ENCODE results near the gene E2F2. TPM values are rescaled to one million over a fixed set of nuclear protein-coding genes. Genes with fewer than 3 reads are reported as not detected.

The E2F2 gene
- total RNA-seq, 2 donors from 2014 or later, result 8.2 to 32.9 TPM

DNA sequence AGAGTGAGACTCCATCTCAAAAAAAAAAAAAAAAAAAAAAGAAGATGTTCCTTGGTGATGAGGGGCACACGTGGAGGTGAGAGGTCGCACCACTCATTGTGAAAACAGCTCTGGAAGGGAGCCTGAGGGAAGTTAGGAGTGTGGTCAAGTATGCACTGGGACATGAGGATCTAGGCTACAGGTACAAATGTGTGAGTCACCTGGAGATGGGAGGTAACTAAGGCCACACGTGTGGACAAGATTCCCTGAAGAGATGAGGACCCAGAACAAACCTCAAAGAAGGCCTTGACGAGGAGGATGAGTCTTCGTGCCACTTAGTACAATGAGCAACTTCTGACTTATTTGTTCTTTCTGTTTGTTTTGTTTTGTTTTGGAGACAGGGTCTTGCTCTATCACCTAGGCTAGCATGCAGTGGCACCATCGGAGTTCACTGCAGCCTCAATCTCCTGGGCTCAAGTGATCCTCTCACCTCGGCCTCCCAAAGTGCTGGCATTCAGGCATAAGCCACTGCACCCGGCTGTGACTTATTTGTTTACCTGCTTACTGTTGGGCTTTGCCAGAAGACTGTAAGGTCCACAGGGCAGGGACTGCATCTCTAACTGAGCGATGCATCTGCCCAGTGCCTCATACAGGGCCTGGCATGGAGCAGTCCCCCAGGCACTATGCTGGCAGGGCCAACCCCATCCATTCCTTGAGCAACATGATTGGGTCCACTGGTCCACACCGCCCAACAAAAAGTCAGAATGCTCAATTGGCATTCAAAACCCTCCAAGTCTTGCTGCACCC lies 53.5 kb downstream of the E2F2 start:
- Histone ChIP-seq H3K4me3 (no peak overlapping the region), H3K36me3 (no peaks in the 10 kb centered on the region), H3K9ac (ENCODE audit: low read depth in 2 of 2, low read length in 2 of 2) (no peak overlapping the region), H3K27ac (no peak overlapping the region), H3K4me1 (no peaks in the 10 kb centered on the region), H3K27me3 (no peaks in the 10 kb centered on the region), H3K9me3 (no peaks in the 10 kb centered on the region)
- no peak for DNase-seq
- intact Hi-C loops (cut with DNase I), result no loop called here
- TF ChIP-seq, protein P1, sequence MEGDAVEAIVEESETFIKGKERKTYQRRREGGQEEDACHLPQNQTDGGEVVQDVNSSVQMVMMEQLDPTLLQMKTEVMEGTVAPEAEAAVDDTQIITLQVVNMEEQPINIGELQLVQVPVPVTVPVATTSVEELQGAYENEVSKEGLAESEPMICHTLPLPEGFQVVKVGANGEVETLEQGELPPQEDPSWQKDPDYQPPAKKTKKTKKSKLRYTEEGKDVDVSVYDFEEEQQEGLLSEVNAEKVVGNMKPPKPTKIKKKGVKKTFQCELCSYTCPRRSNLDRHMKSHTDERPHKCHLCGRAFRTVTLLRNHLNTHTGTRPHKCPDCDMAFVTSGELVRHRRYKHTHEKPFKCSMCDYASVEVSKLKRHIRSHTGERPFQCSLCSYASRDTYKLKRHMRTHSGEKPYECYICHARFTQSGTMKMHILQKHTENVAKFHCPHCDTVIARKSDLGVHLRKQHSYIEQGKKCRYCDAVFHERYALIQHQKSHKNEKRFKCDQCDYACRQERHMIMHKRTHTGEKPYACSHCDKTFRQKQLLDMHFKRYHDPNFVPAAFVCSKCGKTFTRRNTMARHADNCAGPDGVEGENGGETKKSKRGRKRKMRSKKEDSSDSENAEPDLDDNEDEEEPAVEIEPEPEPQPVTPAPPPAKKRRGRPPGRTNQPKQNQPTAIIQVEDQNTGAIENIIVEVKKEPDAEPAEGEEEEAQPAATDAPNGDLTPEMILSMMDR (IDR thresholded peaks at IDR 0.05), result no peak

DNA sequence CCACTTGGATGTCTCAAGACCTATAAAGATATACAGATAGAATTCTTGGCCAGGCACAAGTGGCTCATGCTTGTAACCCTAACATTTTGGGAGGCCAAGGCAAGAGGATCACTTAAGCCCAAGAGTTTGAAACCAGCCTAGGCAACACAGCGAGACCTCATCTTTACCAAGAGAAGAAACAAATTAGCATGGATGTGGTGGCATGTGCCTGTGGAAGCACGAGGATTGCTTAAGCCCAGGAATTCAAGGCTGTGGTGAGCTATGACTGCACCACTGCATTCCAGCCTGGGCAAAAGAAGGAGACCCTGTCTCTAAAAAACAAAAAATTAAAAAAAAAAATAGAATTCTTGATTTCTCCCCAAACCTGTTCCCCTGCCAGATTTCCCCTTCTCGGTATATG lies 55.4 kb downstream of the E2F2 start:
- Histone ChIP-seq H3K27me3 (no peaks in the 10 kb centered on the region), H3K36me3 (no peaks in the 10 kb centered on the region), H3K4me1 (no peaks in the 10 kb centered on the region), H3K9ac (ENCODE audit: low read depth in 2 of 2, low read length in 2 of 2) (no peak overlapping the region), H3K27ac (no peak overlapping the region), H3K9me3 (no peaks in the 10 kb centered on the region), H3K4me3 (no peak overlapping the region)
- intact Hi-C loops (cut with DNase I), result no loop called here
- TF ChIP-seq, protein P1 (IDR thresholded peaks at IDR 0.05), result no peak
- DNase-seq, result no peak

DNA sequence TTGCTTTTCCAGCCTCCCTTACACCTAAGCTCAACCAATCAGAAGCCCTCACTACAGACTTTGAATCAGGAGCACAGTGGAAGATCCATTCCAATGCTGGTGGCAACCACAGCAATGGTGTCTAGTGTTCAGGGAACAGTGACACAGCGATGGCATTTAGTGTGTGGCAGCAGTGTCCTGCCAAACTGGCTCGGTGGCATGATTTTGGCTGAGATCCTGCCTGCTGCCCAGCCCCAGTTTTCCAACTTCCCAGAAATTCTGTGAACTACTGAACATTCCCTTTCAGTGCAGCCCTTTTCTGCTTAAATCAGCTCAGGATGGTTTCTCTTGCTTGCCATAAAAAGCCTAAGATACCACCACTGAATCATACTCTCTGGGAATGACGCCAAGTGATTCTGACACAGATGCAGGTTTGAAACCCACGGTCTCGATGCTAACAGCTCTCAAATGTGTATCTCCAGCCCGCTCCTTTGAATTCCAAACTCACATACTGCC lies 55.9 kb downstream of the E2F2 start:
- no peaks in the 10 kb centered on the region for H3K36me3 ChIP-seq
- no peak overlapping the region for H3K9ac ChIP-seq (ENCODE audit: low read depth in 2 of 2, low read length in 2 of 2)
- H3K9me3 ChIP-seq, result no peaks in the 10 kb centered on the region
- H3K27me3 ChIP-seq, result no peaks in the 10 kb centered on the region
- H3K4me3 ChIP-seq, result no peak overlapping the region
- TF ChIP-seq, protein P1 (IDR thresholded peaks at IDR 0.05), result no peak
- intact Hi-C loops (cut with DNase I), result no loop called here
- no peaks in the 10 kb centered on the region for H3K4me1 ChIP-seq
- no peak for DNase-seq
- no peak overlapping the region for H3K27ac ChIP-seq

DNA sequence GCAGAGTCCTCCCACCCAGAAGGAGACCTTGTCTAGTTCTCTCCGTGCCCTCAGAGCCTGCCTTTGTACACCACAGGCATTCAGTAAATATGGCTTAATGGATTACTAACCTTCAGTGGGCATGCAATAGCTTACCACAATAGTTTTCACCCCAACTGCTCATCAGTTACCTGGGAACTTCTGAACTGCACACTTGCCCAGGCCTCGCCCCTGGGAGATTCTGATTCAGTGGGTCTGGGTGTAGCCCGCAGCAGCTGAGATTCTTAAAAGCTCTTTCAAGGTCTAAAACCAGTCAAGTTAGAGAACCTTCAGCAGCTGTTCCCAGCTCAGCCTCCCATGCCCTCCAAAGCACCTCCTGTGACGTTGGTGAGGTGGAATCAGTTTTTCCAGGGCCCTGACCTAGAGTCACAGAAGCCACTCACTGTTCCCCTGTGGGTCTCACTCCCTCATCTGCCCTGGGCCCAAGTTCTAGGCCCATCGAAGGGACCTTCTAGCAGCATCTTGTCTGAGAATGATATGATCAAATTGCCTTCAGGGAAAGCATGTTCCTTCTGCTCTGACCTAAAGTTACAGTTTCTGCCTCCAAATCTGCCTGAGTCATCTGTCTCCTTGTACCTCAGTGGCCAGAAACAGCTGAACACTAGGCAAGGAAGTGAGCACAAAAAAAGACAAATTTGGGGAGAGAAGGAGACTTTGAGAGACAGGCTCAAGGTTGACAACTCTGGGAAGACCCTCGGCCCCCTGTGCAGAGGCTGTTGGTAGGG lies 57.8 kb downstream of the E2F2 start:
- intact Hi-C loops (cut with DNase I), result no loop called here
- H3K27ac ChIP-seq, result no peak overlapping the region
- no peaks in the 10 kb centered on the region for H3K4me1 ChIP-seq
- H3K9me3 ChIP-seq, result no peaks in the 10 kb centered on the region
- H3K36me3 ChIP-seq, result no peaks in the 10 kb centered on the region
- H3K4me3 ChIP-seq, result no peak overlapping the region
- H3K27me3 ChIP-seq, result no peaks in the 10 kb centered on the region
- no peak overlapping the region for H3K9ac ChIP-seq (ENCODE audit: low read depth in 2 of 2, low read length in 2 of 2)
- DNase-seq, result no peak
- TF ChIP-seq, protein P1 (IDR thresholded peaks at IDR 0.05), result no peak

DNA sequence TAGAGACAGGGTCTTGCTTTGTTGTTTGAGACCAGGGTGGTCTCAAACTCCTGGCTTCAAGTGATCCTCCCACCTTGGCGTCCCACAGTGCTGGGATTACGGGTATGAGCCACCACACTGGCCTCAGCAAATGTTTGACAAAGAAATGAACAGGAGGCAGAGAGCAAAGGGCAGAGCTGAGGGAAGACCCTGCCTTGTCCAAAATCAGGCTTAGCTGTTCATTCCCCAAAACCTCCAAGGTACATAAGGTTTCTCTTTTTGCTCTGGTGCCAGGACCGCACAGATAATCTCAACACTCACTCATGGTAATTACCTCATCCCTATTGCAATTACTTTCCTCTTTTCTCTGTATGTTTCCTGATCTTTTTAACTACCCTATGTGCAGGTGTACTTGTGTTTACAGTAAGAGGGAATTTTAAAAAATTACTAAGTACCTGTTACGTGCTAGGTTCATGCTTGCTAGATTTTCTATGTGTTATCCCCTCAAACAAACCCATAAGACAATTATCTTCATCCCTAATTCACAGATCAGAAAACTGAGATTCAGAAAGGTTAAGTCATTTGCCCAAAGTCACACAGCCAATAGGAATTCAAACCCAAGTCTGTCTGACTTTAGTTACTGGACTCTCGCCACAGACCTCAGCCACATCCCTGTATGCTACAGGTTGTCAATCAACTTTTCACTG lies 58.5 kb downstream of the E2F2 start:
- no peak overlapping the region for H3K27ac ChIP-seq

More for the DNA sequence above, 58.5 kb downstream of the E2F2 start:
- no peak for DNase-seq
- Histone ChIP-seq H3K9ac (ENCODE audit: low read depth in 2 of 2, low read length in 2 of 2) (no peak overlapping the region), H3K4me1 (no peaks in the 10 kb centered on the region), H3K27me3 (no peaks in the 10 kb centered on the region), H3K36me3 (no peaks in the 10 kb centered on the region), H3K4me3 (no peak overlapping the region), H3K9me3 (no peaks in the 10 kb centered on the region)
- intact Hi-C loops (cut with DNase I), result no loop called here
- TF ChIP-seq, protein P1 (IDR thresholded peaks at IDR 0.05), result no peak

Data from colonic mucosa (tissue), 4 donors.